Spleen (tissue), 7 donors: ENCODE data around the gene HMX1.

ENCODE experiments used
- POLR2A ChIP-seq, 3 donors: fragments of 450-650 bp; IDR thresholded peaks; one replicate each; pipeline ENCODE4 v1.5.1; 2017; ENCODE audit warnings: antibody characterized with exemption in 3 of 3, mild to moderate bottlenecking in 1 of 3
- TF ChIP-seq, protein P1 (sequence below), 11 experiments: fragments of 200-600 bp in 7 of 11; fragments of 450-650 bp in 4 of 11; sonication (generic) in 4 of 11; IDR thresholded peaks in 8 of 11; conservative IDR thresholded peaks in 3 of 11; 1 replicate in 7 of 11; 2 replicates in 4 of 11; pipeline versions ENCODE4 v1.4.0 to v1.8.0; 2016 to 2021; ENCODE audit warnings: antibody characterized with exemption in 11 of 11, inconsistent platforms in 4 of 11, mild to moderate bottlenecking in 1 of 11
- donor health status: DM: no; HTN: no; CAD: no; lungs with moderate emphysema.
- donor health status: DM: no; HTN: no; CAD: no.
- donor health status: DM: no; HTN: no; CAD: no.

GRCh38 chr4:8886612-8887406 is 15.2 kb upstream of the HMX1 start:
- TF ChIP-seq, protein P1, sequence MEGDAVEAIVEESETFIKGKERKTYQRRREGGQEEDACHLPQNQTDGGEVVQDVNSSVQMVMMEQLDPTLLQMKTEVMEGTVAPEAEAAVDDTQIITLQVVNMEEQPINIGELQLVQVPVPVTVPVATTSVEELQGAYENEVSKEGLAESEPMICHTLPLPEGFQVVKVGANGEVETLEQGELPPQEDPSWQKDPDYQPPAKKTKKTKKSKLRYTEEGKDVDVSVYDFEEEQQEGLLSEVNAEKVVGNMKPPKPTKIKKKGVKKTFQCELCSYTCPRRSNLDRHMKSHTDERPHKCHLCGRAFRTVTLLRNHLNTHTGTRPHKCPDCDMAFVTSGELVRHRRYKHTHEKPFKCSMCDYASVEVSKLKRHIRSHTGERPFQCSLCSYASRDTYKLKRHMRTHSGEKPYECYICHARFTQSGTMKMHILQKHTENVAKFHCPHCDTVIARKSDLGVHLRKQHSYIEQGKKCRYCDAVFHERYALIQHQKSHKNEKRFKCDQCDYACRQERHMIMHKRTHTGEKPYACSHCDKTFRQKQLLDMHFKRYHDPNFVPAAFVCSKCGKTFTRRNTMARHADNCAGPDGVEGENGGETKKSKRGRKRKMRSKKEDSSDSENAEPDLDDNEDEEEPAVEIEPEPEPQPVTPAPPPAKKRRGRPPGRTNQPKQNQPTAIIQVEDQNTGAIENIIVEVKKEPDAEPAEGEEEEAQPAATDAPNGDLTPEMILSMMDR (IDR thresholded peaks at IDR 0.05 in 8 of 11, conservative IDR thresholded peaks at IDR 0.05 in 3 of 11): peak in 1 of 11 experiments; percentile 24
- no peak for TF ChIP-seq POLR2A (IDR thresholded peaks at IDR 0.05)
